ENCODE measurements around the gene SPATS2.
"Not testable (repeated sequence)": the region's sequence is repeated elsewhere in the genome, so short reads cannot be mapped to it uniquely, and the experiment has no call there.

SPATS2 gene

GRCh38 chr12:49367381-49368239 is at the start of gene SPATS2:
Gene SPATS2, plus strand, starts transcription at chr12:49367462. Its CDS starts 93,551 bp downstream, at chr12:49461013.
- H3K4me3 ChIP-seq (ENCODE audit: low read depth, low read length) = peak within 1 kb of the TSS; percentile 64
- DNase-seq (ENCODE audit: low read depth, low spot score) = no peak
- no peak for TF ChIP-seq CTCF (IDR thresholded peaks at IDR 0.05; ENCODE audit: low read depth, low read length)
- in situ Hi-C loops (cut with HindIII; ENCODE audit: low sequenced_read_pairs) = loop anchor here (25.0 kb wide), 1 partner anchor 145 kb away; no protein-coding TSS in a partner anchor

- in situ Hi-C loops (cut with HindIII; ENCODE audit: low sequenced_read_pairs); H3K4me3 ChIP-seq (ENCODE audit: low read depth, low read length); DNase-seq (ENCODE audit: low read depth, low spot score): not testable (repeated sequence)
These were observed 46.7 kb upstream of the SPATS2 start for GRCh38 chr12:49320411-49321103.

- TF ChIP-seq CTCF (IDR thresholded peaks at IDR 0.05; ENCODE audit: low read depth, low read length) = no peak
- peak overlapping the region; percentile 77 for H3K4me3 ChIP-seq (ENCODE audit: low read depth, low read length)
- no peak for DNase-seq (ENCODE audit: low read depth, low spot score)
- in situ Hi-C loops (cut with HindIII; ENCODE audit: low sequenced_read_pairs) = no loop called here
These were observed 44.9 kb upstream of the SPATS2 start for GRCh38 chr12:49322367-49322707.

- in situ Hi-C loops (cut with HindIII; ENCODE audit: low sequenced_read_pairs) = no loop called here
- no peak for TF ChIP-seq CTCF (IDR thresholded peaks at IDR 0.05; ENCODE audit: low read depth, low read length)
These were observed 44.3 kb upstream of the SPATS2 start, which contains the start of gene TROAP for GRCh38 chr12:49322708-49323523. Gene TROAP, plus strand, starts transcription at chr12:49323255. Its CDS starts 354 bp downstream, at chr12:49323609.

GRCh38 chr12:49323524-49324097 is 43.7 kb upstream of the SPATS2 start:
- TF ChIP-seq CTCF (IDR thresholded peaks at IDR 0.05; ENCODE audit: low read depth, low read length) = no peak
- in situ Hi-C loops (cut with HindIII; ENCODE audit: low sequenced_read_pairs) = no loop called here

More at GRCh38 chr12:49322708-49323523, 44.3 kb upstream of the SPATS2 start, which contains the start of gene TROAP:
- peak within 1 kb of the TSS; percentile 77 for H3K4me3 ChIP-seq (ENCODE audit: low read depth, low read length)
- peak; percentile 99 for DNase-seq (ENCODE audit: low read depth, low spot score)

GRCh38 chr12:49325606-49326005 is 41.7 kb upstream of the SPATS2 start:
- in situ Hi-C loops (cut with HindIII; ENCODE audit: low sequenced_read_pairs) = no loop called here
- DNase-seq (ENCODE audit: low read depth, low spot score) = no peak
- no peak overlapping the region for H3K4me3 ChIP-seq (ENCODE audit: low read depth, low read length)
- no peak for TF ChIP-seq CTCF (IDR thresholded peaks at IDR 0.05; ENCODE audit: low read depth, low read length)

More at GRCh38 chr12:49323524-49324097, 43.7 kb upstream of the SPATS2 start:
- peak overlapping the region; percentile 77 for H3K4me3 ChIP-seq (ENCODE audit: low read depth, low read length)
- DNase-seq (ENCODE audit: low read depth, low spot score) = no peak

Measured in astrocyte of the spinal cord (primary cell).